SK-N-DZ (cell line): ENCODE results near the gene MPV17L2.

Experiments
- DNase-seq: peaks from one replicate; pipeline ENCODE4 v3.0.0-alpha.2; 2015; ENCODE audit warnings: low spot score

The MPV17L2 gene

DNA sequence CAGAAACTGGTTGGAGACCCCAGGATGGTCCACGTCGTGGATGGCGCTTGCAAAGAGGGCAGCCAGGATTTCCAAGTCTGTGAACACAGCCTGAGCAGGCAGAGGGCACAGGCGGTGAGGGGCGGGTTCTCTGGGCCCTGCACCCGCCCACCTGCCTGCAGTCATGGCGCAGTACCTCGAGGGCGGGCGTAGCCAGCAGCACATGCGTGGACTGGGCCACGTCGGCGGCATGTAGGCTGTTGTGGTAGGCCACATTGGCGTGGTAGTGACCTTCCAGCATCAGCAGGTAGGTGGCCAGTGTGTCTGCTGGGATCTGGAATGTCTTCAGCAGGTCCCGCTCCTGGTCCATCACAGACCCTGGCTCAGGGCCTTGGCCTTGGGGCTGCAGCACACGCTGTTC lies 25.1 kb downstream of the MPV17L2 start:
- DNase-seq = no peak

DNA sequence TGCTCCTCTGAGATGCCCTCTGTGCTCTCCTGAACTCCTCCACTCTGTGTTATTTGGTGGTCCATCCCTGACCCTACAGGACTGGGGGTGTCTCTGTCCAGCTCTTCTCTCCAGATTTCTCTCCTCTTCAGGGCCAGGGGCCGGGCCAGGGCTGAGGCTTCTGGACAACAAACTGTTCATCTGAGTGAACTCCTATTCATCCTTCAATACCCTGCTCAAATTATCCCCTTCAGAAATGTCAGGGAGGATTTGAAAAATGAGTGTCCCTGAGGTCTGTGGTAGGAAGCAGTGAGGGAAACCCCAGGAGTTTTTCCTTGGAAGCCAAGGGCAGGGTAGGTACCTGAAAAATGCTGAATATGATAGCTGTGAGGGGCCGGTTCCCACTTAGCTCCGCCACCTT lies 25.6 kb downstream of the MPV17L2 start:
- no peak for DNase-seq

DNA sequence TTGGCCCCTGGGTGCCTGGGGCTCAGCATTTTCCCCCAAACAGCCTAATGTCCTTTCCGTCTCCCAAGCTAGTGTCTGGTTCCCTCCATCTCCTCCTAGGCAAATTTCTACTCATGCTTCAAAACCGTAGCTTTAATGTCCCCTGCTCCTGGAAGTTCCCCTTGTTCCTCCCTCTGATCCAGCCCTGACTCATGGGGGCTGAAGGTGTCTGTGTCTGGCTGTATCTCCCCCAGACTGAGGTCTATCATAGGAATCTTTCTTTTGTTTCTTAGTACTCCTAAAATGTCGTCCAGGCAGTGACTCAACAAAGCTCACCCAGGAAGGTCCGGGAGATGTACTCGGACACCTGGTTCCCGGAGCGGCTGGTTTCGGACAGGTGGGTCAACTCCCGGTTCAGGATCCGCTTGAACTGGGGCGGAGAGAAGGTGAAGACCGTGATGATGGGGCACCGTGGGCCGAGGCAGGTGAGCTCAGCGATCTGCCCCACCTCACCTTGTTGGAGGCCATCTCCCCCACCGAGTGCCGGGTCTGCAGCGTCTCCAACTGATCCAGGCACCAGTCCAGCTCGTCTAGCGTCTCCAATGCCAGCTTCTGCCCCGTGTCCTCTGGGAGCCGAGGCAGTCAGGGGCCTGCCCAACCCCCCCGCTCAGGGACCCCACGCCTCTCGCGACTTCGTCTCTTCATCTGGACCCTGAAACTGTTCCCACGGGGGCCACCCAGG lies 27.1 kb downstream of the MPV17L2 start:
- no peak for DNase-seq

DNA sequence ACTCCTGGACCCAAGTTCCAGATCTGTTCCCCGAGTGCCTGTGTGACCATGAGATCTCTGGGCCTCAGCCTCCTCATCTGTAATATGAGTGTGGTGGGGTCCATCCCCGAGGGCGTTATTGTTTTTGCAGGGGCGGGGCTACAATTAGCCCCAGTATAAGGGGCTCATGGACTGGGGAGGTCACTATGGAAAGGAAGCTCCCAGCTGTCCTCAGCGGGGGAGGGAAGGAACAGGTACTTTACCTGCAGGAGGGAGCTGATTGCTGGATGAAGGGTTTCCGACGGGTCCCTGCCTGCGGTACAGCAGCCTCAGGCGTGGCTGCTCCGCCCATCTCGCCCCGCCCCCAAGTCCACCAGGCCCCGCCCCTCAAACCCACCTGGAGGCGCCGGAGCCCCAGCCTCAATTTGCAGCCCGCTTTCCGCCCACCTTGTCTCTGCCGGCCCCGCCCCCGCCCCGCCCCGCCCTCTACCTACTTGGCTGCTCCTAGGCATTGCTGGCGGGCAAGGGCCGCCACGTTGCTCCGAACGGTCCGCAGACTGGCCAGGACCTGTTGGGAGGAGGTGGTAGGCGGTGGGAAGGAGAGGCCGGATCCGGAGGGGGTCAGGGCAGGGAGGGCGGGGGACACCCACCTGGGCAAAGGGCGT lies 27.7 kb downstream of the MPV17L2 start:
- DNase-seq = no peak

DNA sequence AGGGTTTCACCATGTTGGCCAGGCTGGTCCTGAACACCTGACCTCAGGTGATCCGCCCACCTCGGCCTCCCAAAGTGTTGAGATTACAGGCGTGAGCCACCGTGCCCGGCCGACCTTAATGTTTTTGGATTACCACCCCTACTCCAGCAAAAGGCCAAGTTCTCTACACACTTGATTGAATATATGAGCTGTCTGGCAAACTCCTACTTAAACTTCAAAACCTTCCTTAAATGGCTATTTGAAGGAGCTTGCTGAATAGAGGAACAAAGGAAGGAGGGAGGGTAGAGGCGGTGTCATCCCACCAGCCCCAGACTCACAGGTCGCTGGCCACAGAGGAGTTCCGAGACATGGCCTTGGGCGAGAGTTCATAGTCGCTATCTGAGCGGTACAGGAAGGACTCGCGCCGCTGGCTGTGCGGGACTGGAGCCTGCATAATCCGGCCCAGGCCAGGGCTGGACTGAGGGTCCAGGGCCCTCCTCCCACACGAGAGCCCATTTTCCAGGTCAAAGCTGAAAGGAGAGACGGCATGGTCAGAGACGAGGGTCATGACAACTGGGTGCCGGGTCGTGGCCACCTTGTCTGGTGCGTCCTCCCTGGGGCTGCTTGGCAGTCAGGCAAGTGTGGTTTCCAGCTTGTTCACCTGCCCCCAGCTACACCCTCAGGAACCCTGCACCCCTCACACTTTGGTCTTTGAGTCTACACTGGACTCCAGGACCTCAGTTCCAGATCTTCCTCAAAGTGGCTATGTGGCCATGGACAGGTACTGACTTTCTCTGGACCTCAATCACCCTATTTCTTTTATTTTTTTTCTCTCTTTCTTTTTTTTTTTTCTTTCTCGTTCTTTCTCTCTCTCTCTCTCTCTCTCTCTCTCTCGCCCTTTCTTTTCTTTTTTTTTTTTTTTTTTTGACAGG lies 29.1 kb downstream of the MPV17L2 start:
- no peak for DNase-seq

DNA sequence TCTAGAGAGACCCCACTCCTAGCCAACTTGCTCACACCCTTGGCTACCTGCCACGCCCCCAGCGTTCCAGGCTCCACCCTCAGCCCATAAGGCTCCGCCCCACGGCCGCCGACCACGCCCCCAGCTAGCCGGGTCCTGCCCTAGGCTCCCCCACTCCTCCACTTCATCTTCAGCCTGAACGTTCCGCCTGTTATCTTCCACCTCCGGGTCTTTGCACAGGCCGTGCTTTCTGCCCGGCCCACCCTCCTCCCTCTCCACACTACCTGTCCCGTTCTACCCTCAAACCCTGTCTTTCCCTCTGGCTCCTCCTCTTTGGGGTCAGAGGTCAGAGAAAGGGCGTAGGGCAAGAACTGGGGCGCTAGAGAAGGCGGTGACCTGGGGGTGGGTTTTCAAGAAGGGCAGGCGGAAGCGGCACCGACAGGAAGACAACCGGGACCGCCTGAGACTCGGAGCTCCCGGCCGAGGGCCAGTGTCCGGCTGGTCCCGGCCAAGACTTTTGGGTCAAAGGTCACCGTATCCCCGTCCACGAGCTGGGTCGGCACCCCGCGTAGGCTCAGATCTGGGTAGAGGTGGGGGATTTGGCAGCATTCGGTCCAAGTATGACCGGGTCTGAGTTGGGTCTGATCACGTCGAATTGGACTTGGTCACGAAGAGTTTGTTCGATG lies 31.0 kb downstream of the MPV17L2 start:
- peak; percentile 59 for DNase-seq

DNA sequence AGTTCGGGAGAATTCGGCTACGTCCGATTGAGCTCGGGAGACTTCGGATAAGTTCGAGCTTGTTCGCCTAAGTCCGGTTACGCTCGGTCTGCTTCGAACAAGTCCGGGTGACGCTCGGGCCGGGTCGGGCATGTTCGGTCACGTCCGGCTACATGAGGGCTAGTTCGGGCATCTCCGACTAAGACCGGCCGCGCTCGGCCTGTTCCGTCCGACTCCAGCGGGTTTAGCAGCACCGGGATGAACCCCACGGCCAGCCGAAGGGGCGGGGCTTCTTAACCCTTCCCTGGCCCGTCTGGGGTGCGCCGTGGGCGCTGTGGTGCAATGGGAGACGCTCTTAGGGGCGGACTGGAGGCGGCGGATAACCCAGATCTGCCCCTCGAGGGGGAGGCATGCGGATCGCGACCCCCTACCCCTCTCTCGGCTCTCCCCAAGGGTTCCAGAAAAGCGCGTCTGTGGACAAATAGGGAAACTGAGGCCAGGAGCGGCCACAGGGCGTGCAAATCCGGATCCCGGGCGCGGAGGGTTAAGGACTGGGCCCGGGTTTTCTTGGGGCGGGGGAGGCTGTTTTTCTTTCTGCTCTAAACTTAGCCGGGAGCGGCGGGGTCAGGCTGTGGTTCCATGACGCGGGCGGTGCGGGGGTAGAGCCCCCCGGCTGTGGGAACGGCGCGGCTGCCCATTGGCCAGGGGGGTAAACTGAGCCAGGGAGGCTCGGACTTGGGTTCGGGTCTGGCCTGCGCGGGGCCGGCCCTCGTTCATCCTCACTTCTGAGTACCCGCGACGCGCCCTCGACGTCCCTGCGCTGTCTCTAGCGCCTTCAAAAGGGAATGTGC lies 31.7 kb downstream of the MPV17L2 start:
- peak; percentile 93 for DNase-seq

DNA sequence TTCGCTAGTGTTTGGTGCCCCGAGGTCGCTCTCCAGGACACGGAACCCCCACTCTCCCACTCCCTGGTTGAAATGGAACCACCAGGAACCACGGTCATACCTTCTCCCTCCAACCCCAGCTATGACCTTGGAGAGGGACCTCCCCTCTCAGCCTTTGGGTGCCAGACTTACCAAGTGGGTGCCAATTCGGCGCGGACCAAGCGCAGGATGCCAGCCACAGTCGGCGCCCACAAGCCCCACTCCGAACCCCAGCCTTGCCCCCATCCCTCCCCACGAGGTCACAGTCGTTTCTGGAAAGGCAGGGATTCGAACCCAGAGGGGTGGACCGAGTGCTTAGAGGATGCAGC lies 32.3 kb downstream of the MPV17L2 start:
- DNase-seq = no peak

DNA sequence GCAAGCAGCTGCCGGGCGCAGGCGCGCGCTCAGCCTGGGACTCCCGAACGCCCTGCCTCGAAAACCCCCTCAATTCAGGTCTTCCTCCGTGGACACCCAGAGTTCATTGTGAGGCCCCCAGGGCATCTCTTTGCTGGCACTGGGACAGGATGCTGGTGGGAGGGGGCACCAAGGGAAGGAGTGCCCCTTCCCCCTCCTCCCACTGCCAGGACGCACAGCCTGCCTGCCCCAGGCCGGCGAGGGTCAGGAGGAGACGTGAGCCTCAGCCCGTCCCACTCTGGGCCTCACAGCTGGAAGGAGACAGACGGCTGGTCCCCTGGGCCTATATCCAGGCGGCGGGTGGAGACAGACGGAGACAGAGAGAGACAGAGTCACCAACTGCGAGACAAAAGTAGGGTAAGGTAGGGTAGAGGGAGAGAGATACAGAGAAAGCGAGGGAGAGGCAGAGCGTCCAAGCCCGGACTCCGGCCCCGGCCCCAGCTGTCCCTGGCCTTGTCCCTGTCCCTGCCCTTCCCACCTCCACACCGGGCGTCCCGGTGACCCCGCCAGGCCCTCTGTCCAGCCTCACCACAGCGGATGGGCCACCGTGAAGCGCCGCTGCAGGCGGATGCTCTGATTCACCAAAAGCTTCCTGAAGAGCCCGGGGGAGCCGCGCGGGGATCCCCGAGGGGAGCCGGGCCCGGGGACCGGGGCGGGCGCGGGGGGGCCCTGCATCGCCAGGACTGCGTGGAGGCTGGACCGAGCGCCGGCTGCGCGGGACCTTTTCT lies 32.9 kb downstream of the MPV17L2 start, which contains the start of gene PDE4C:
Gene PDE4C, minus strand, starts transcription at position 737 of the 767 bp plus-strand sequence. Its CDS starts 23 bp downstream, at position 714.
- peak; percentile 52 for DNase-seq

DNA sequence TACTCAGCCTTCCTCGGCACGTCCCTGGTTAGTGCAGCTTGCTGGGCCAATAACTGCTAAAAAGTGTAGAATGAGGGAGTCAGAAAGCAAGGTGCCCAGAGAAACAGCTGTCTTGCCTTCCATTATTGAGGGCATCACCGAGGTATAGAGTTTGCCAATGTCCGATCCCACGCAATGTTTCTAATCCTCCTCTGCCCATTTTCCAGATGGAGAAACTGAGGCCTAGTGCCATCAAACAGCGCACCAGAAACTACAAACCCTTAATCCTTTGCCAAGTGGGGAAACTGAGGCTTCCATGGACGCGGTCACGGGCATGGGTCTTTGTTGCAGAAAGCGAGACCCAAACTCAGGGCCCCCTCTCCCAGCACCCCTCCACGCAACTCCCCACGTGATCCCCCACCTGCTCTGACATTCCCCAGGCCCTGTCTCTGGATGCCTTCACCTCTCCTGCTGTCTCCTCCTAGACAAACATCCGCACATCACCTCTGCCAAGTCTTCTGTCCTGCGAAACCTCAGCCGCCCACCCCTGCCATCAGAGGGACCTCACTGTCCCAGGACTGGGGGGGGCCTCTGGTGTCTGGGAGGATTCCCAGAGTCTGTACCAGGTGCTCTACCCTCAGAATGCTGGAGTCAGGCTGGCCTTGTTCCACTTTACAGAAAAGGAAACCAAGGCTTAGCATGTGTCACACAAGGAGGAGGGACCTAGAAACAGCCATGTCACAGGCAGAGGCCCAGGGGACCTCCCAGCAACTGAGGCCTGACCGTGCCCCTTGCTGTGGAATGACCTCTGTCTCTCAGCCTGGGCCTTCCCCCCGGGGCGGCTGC lies 34.1 kb downstream of the MPV17L2 start:
- no peak for DNase-seq

DNA sequence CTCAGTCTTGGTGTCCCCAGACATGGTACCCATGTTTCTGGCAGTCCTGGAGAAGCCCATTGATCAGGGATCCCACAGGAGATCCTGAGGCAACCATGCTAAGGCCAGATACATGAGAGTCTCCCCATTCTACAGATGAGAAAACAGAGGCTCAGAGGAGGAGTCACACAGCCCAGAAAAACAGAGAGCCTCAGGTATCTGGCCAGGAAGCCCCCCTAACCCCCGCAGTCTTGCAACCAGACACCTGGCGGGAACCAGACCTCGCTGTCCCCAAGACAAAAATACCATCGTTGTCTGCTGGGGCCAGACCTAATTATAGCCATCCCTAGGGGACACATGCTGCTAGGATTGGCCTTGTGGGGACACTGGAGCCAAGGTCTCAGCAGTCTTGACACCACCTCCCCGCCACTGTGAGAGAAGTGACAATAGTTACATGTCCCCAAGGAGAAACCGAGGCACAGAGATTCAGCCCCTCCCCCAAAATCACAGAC lies 34.8 kb downstream of the MPV17L2 start:
- peak; percentile 51 for DNase-seq

DNA sequence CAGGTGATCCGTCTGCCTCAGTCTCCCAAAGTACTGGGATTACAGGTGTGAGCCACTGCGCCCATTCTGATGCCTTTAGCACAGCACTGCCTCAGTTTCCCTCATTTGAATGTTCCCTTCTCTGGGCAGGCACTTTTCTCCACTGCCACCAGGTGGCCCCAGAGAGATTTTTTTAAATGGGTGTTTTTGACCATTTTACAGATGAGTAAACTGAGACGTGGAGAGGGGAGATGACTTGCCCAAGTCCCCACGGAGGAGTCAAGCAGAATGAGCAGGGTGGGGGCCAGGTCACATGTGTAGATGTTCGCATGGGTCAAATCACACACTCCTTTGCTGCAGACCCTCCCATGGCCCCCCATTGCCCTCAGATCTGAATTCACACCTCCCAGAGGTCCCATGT lies 36.5 kb downstream of the MPV17L2 start:
- DNase-seq = no peak

DNA sequence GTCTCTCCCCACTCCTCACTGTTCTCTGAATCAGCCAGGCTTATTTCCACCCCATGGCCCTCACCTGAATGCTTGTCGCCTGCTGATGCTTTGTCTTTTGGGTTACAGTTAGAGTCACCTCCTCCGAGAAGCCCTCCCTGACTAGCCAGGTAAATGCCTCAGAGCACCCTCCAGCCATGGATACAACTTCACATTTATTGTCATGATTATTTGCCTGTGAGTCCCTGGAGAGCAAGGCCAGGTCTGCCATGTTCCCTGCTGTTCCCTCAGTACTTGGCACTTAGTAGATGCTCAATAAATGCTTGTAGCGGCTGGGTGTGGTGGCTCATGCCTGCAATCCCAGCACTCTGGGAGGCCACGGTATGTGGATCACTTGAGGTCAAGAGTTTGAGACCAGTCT lies 36.9 kb downstream of the MPV17L2 start:
- DNase-seq = no peak

DNA sequence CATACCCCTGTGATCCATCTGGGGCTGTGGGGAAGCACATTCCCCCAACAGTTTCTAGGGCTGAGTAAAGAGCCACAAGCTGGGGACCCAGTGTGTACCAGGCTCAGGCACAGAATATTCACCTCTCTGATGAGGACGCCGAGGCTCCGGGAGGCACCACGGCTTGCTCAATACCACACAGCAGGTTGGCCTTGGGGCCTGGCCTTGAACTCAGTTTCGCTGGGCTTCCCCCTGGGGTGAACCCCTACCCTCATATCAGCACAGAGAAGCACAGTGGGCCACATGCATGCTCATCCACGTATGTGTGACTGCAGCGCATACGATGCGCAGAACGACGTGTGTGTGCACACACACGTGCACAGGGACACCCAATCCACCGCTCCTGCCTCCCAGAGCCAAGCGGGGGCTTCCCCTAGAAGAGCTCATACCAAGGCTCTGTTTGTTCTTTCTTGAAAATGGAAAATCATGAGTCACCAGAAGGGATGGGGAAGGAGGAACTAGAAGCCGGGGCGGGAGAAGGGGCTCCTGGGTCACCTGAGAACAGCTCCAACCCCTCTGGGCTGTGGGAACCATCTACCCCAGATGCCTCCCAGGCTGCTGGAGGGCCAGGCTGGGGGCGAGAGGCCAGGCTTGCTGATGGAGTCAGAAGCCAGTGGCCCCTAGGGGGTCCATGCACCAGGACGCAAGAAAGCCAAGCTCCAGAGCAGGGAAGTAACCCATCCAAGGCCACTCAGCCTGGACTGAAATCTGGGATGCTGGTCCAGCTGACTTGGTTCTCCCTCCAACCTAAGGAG lies 38.1 kb downstream of the MPV17L2 start:
- DNase-seq = no peak

DNA sequence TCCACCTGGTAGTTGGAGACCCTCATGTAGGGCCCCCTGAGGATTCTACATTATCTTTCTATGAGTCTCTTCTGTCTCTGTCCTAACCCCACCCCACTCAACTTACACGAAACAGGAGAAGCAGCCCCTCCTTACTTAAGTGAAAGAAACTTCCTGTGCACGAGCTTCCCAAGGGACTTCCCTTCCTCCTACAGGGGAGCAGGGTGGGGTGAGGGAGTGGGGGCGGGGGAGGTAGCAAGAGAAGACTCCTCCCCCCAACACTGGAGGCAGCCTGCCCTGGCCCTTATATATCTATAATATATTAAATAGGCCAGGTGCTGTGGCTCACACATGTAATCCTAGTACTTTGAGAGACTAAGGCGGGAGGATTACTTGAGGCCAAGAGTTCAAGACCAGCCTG lies 38.8 kb downstream of the MPV17L2 start:
- no peak for DNase-seq

DNA sequence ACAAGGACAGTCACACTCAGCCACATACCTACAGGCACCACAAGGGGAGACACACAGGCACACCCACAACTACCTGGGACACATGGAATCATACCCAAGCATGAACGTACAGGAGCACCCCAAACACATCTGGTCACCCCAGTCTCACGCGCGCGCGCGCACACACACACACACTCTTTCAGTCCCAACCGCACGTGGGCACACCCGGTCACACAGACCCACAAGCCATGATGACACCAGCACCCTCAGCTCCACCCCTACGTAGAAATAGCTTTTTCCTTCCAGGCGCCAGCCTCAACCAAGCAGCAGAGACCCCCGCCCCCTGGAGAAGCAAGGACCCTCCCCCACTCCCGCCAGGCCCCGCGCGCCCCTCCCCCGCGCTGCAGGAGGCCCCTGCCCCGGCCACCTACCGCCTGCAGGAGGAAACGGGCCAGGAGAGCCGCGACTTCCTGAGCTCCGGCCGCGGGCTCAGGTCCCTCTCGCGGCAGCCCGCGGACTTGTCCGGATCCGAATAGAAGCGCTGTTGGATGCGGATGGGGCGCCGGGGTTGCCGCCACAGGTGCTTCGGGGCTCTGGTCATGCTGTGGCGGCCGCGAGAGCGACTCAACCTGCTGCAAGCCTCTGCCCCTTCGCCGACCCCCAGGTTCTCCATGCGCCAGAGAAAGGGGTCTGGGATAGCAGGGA lies 39.7 kb downstream of the MPV17L2 start:
- DNase-seq = peak; percentile 74

DNA sequence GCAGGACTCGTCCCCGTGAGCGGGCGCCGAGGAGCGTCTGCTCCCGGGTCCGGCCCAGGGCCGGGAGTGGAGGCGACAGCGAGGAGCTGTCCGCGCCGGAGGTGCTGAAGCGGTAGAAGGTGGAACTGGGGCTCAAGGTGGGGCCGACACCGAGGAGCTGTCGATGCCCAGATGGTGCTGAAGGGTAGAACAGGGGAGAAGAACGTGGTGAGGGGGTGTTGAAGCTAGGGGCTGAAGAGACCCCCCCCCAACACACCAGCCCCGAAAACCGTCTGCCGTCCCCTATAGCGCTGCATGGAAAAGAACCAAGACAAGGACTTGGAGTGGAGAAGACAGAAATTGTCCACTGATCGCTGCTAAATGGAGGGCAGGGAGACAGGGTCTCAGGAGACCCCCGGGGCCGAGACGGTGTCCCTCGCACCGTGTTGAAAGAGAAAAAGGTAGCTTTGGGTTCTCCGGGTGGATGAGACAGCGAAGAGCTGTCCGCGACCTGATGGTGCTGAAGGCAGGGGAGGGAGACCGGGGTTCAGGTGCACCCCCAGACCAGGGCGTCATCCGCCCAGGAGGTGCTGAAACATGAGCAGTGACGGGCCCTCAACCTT lies 40.3 kb downstream of the MPV17L2 start:
- peak; percentile 46 for DNase-seq
